ENCODE results near the gene ANKRD34B. TPM values are rescaled to one million over a fixed set of nuclear protein-coding genes. Genes with fewer than 3 reads are reported as not detected.

ANKRD34B gene
- polyA plus RNA-seq, 1 donor (not counting 4 experiments of a cell fraction or from before 2014, with no cell fraction given): not detected

DNA sequence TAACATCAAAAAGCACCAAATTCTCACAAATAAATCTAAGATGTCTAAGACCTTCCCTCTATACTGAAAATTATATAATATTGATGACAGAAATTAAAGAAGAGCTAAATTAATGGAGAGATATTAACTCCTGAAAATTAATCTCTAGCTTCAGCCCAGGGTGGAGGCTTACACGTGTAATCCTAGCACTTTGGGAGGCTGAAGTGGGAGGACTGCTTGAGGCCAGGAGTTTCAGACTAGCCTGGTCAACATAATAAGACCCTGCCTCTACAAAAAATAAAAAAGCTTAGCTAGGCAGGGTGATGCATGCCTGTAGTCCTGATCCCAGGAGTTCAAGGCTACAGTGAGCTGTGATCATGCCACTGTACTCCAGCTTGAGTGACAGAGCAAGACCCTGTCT, 39.6 kb upstream of the ANKRD34B start:
- H3K36me3 ChIP-seq (ENCODE audit: control insufficient read depth in 2 of 2, extremely low read depth in 1 of 2, insufficient read depth in 2 of 2, low read length in 2 of 2): no peaks in the 10 kb centered on the region
- dilution Hi-C loops (cut with MboI; ENCODE audit: extremely low pct_ligation_motif_present, low sequenced_read_pairs): no loop called here
- H2AFZ ChIP-seq (ENCODE audit: control insufficient read depth, low read length): no peak overlapping the region
- H3K27ac ChIP-seq (ENCODE audit: control insufficient read depth, insufficient read depth, low read length): no peak overlapping the region
- H3K9ac ChIP-seq (ENCODE audit: control insufficient read depth, extremely low read depth, insufficient read depth, low read length): no peak overlapping the region
- no peak for TF ChIP-seq EZH2 (IDR thresholded peaks at IDR 0.05; ENCODE audit: low read length)
- TF ChIP-seq, protein P1, sequence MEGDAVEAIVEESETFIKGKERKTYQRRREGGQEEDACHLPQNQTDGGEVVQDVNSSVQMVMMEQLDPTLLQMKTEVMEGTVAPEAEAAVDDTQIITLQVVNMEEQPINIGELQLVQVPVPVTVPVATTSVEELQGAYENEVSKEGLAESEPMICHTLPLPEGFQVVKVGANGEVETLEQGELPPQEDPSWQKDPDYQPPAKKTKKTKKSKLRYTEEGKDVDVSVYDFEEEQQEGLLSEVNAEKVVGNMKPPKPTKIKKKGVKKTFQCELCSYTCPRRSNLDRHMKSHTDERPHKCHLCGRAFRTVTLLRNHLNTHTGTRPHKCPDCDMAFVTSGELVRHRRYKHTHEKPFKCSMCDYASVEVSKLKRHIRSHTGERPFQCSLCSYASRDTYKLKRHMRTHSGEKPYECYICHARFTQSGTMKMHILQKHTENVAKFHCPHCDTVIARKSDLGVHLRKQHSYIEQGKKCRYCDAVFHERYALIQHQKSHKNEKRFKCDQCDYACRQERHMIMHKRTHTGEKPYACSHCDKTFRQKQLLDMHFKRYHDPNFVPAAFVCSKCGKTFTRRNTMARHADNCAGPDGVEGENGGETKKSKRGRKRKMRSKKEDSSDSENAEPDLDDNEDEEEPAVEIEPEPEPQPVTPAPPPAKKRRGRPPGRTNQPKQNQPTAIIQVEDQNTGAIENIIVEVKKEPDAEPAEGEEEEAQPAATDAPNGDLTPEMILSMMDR (optimal IDR thresholded peaks at IDR 0.05 in 1 of 3, IDR thresholded peaks at IDR 0.05 in 1 of 3, conservative IDR thresholded peaks at IDR 0.05 in 1 of 3; ENCODE audit: extremely low read depth in 1 of 3, insufficient read depth in 2 of 3, low read length in 3 of 3): no peak
- H3K9me3 ChIP-seq (ENCODE audit: control insufficient read depth, low read depth, low read length): no peaks in the 10 kb centered on the region
- H3K27me3 ChIP-seq (ENCODE audit: control insufficient read depth, extremely low read depth, insufficient read depth, low read length): no peaks in the 10 kb centered on the region
- H4K20me1 ChIP-seq (ENCODE audit: control insufficient read depth, extremely low read depth, insufficient read depth, low read length): no peaks in the 10 kb centered on the region
- no peak for FAIRE-seq
- H3K9me1 ChIP-seq (ENCODE audit: control insufficient read depth, extremely low read depth, insufficient read depth, low read length): no peaks in the 10 kb centered on the region
- no peak for DNase-seq (ENCODE audit: low read depth, low spot score)
- no peaks in the 10 kb centered on the region for H3K79me2 ChIP-seq (ENCODE audit: control insufficient read depth, insufficient read depth, low read length)
- H3K4me3 ChIP-seq (ENCODE audit: control insufficient read depth in 2 of 3, extremely low read depth in 1 of 3, insufficient read depth in 2 of 3, low read depth in 1 of 3, low read length in 3 of 3): no peak overlapping the region
- H3K4me1 ChIP-seq (ENCODE audit: control insufficient read depth, extremely low read depth, insufficient read depth, low read length): no peaks in the 10 kb centered on the region
- H3K4me2 ChIP-seq (ENCODE audit: control insufficient read depth, extremely low read depth, insufficient read depth, low read depth, low read length): no peak overlapping the region

- Histone ChIP-seq H3K4me1 (ENCODE audit: control insufficient read depth, extremely low read depth, insufficient read depth, low read length) (no peaks in the 10 kb centered on the region), H3K9ac (ENCODE audit: control insufficient read depth, extremely low read depth, insufficient read depth, low read length) (no peak overlapping the region), H4K20me1 (ENCODE audit: control insufficient read depth, extremely low read depth, insufficient read depth, low read length) (no peaks in the 10 kb centered on the region), H3K9me1 (ENCODE audit: control insufficient read depth, extremely low read depth, insufficient read depth, low read length) (no peaks in the 10 kb centered on the region), H3K9me3 (ENCODE audit: control insufficient read depth, low read depth, low read length) (no peaks in the 10 kb centered on the region), H3K27ac (ENCODE audit: control insufficient read depth, insufficient read depth, low read length) (no peak overlapping the region), H3K4me2 (ENCODE audit: control insufficient read depth, extremely low read depth, insufficient read depth, low read depth, low read length) (no peak overlapping the region), H3K27me3 (ENCODE audit: control insufficient read depth, extremely low read depth, insufficient read depth, low read length) (no peaks in the 10 kb centered on the region), H3K4me3 (ENCODE audit: control insufficient read depth in 2 of 3, extremely low read depth in 1 of 3, insufficient read depth in 2 of 3, low read depth in 1 of 3, low read length in 3 of 3) (no peak overlapping the region), H3K36me3 (ENCODE audit: control insufficient read depth in 2 of 2, extremely low read depth in 1 of 2, insufficient read depth in 2 of 2, low read length in 2 of 2) (no peaks in the 10 kb centered on the region), H2AFZ (ENCODE audit: control insufficient read depth, low read length) (no peak overlapping the region), H3K79me2 (ENCODE audit: control insufficient read depth, insufficient read depth, low read length) (no peaks in the 10 kb centered on the region)
- TF ChIP-seq, protein P1 (optimal IDR thresholded peaks at IDR 0.05 in 1 of 3, IDR thresholded peaks at IDR 0.05 in 1 of 3, conservative IDR thresholded peaks at IDR 0.05 in 1 of 3; ENCODE audit: extremely low read depth in 1 of 3, insufficient read depth in 2 of 3, low read length in 3 of 3): no peak
- no peak for TF ChIP-seq EZH2 (IDR thresholded peaks at IDR 0.05; ENCODE audit: low read length)
- dilution Hi-C loops (cut with MboI; ENCODE audit: extremely low pct_ligation_motif_present, low sequenced_read_pairs): no loop called here
- FAIRE-seq: no peak
- no peak for DNase-seq (ENCODE audit: low read depth, low spot score)
These were observed 38.7 kb upstream of the ANKRD34B start for GRCh38 chr5:80608731-80609130.
